Liver (tissue), 9 donors: ENCODE results near the gene TLR8. TPM values are rescaled to one million over a fixed set of nuclear protein-coding genes. Genes with fewer than 3 reads are reported as not detected.

Source experiments
- DNase-seq: peaks from one replicate; pipeline ENCODE4 v3.0.0-alpha.2; 2017; ENCODE audit warnings: low spot score
- H3K27ac ChIP-seq, 2 donors: one replicate each; pipeline ENCODE4 v1.7.0; 2013; ENCODE audit warnings: inconsistent platforms in 2 of 2, low read length in 2 of 2, control low read depth in 1 of 2, low read depth in 1 of 2, mild to moderate bottlenecking in 1 of 2
- H3K27me3 ChIP-seq, 4 donors: one replicate each; pipeline versions ENCODE4 v1.6.1 to v1.7.0; 2013; ENCODE audit warnings: low read length in 3 of 4, inconsistent platforms in 1 of 4, mild to moderate bottlenecking in 1 of 4, moderate library complexity in 1 of 4; ENCODE audit not compliant: control insufficient read depth in 4 of 4, insufficient read depth in 4 of 4
- H3K36me3 ChIP-seq, 4 donors: one replicate each; pipeline versions ENCODE4 v1.6.1 to v1.7.0; 2013; ENCODE audit warnings: low read length in 3 of 4, mild to moderate bottlenecking in 3 of 4, low read depth in 1 of 4, moderate library complexity in 1 of 4; ENCODE audit not compliant: control insufficient read depth in 4 of 4, insufficient read depth in 3 of 4
- H3K4me1 ChIP-seq, 4 donors: one replicate each; pipeline versions ENCODE4 v1.6.1 to v1.7.0; 2013; ENCODE audit warnings: low read length in 3 of 4, mild to moderate bottlenecking in 3 of 4, moderate library complexity in 1 of 4; ENCODE audit not compliant: control insufficient read depth in 4 of 4, insufficient read depth in 4 of 4
- H3K4me3 ChIP-seq, 3 donors: one replicate each; pipeline versions ENCODE4 v1.6.1 to v1.7.0; 2013; ENCODE audit warnings: low read length in 3 of 3, control low read depth in 1 of 3, low read depth in 1 of 3, mild to moderate bottlenecking in 1 of 3
- H3K9ac ChIP-seq, 2 donors: one replicate each; pipeline ENCODE4 v1.7.0; 2013; ENCODE audit warnings: low read length in 2 of 2, mild to moderate bottlenecking in 2 of 2, moderate library complexity in 2 of 2, control low read depth in 1 of 2, low read depth in 1 of 2
- H3K9me3 ChIP-seq, 4 donors: one replicate each; pipeline versions ENCODE4 v1.6.1 to v1.7.0; 2013; ENCODE audit warnings: low read length in 3 of 4; ENCODE audit not compliant: control insufficient read depth in 4 of 4
- EGR1 ChIP-seq, 2 donors: IDR thresholded peaks; 2 replicates each; pipeline ENCODE4 v1.6.1; 2016 to 2018; ENCODE audit warnings: antibody characterized with exemption in 2 of 2, low read depth in 2 of 2
- FOXA1 ChIP-seq: IDR thresholded peaks from 2 replicates; pipeline ENCODE4 v1.6.1; 2016; ENCODE audit warnings: antibody characterized with exemption
- FOXA2 ChIP-seq: IDR thresholded peaks from 2 replicates; pipeline ENCODE4 v1.6.1; 2016; ENCODE audit warnings: antibody characterized with exemption
- GABPA ChIP-seq, 2 donors: IDR thresholded peaks in 1 of 2; conservative IDR thresholded peaks in 1 of 2; 2 replicates each; pipeline ENCODE4 v1.6.1; 2016; ENCODE audit warnings: antibody characterized with exemption in 2 of 2, mild to moderate bottlenecking in 1 of 2, moderate library complexity in 1 of 2
- HNF4A ChIP-seq, 2 donors: conservative IDR thresholded peaks; 2 replicates each; pipeline ENCODE4 v1.6.1; 2016; ENCODE audit warnings: antibody characterized with exemption in 2 of 2, mild to moderate bottlenecking in 2 of 2
- HNF4G ChIP-seq: IDR thresholded peaks from 2 replicates; pipeline ENCODE4 v1.6.1; 2016; ENCODE audit warnings: antibody characterized with exemption
- JUND ChIP-seq, 2 donors: IDR thresholded peaks; 2 replicates each; pipeline ENCODE4 v1.6.1; 2016; ENCODE audit warnings: antibody characterized with exemption in 2 of 2
- NR2F2 ChIP-seq: IDR thresholded peaks from 2 replicates; pipeline ENCODE4 v1.6.1; 2016; ENCODE audit warnings: antibody characterized with exemption
- RAD21 ChIP-seq, 2 donors: IDR thresholded peaks; 2 replicates each; pipeline ENCODE4 v1.6.1; 2016; ENCODE audit warnings: antibody characterized with exemption in 2 of 2, mild to moderate bottlenecking in 2 of 2
- RXRA ChIP-seq, 2 donors: IDR thresholded peaks; 2 replicates each; pipeline ENCODE4 v1.6.1; 2017 to 2018; ENCODE audit warnings: antibody characterized with exemption in 2 of 2, mild to moderate bottlenecking in 1 of 2
- SP1 ChIP-seq: IDR thresholded peaks from 2 replicates; pipeline ENCODE4 v1.6.1; 2018; ENCODE audit warnings: antibody characterized with exemption, mild to moderate bottlenecking
- TAF1 ChIP-seq: conservative IDR thresholded peaks from 2 replicates; pipeline ENCODE4 v1.6.1; 2016; ENCODE audit warnings: antibody characterized with exemption, mild to moderate bottlenecking
- YY1 ChIP-seq: IDR thresholded peaks from 2 replicates; pipeline ENCODE4 v1.6.1; 2016; ENCODE audit warnings: antibody characterized with exemption, mild to moderate bottlenecking
- ZBTB33 ChIP-seq: IDR thresholded peaks from 2 replicates; pipeline ENCODE4 v1.6.1; 2016; ENCODE audit warnings: antibody characterized with exemption
- WGBS: extraction: QIAGEN DNeasy Blood & Tissue Kit; methylation state at CpG from one replicate; pipeline ENCODE4 v1.1.7; 2013; 5-methylcytosine and 5-hydroxymethylcytosine counted together
- polyA plus RNA-seq, 2 donors: library from polyadenylated mRNA; stranded (reverse) in 1 of 2; unstranded in 1 of 2; fragments of 200-250 nt in 1 of 2; fragments of >200 nt in 1 of 2; fragmentation: Nextera tagmentation in 1 of 2; extraction: Ambion mirVana in 1 of 2; gene quantifications; one replicate each; pipeline versions ENCODE4 v1.2.1 to v1.2.3, GENCODE V29; 2013 to 2015
- total RNA-seq, 2 donors: library from RNA; depleted of rRNA; stranded (reverse); fragments of >200 nt; gene quantifications; one replicate each; pipeline ENCODE4 v1.2.3, GENCODE V29; 2014
- TF ChIP-seq, protein P1 (sequence below): IDR thresholded peaks from 2 replicates; pipeline ENCODE4 v1.6.1; 2016; ENCODE audit warnings: antibody characterized with exemption
- TF ChIP-seq, protein P2 (sequence below): IDR thresholded peaks from 2 replicates; pipeline ENCODE4 v1.6.1; 2016; ENCODE audit warnings: antibody characterized with exemption
- TF ChIP-seq, protein P3 (sequence below): fragments of 150-350 bp; IDR thresholded peaks from 2 replicates; pipeline ENCODE4 v1.5.1; 2017; ENCODE audit warnings: improper control_type of control experiment, low read depth, low read length; ENCODE audit not compliant: missing input control
- donor health status: healthy.
- donor health status: healthy.
- donor health status: healthy.
- donor health status: healthy.
- donor health status: healthy.

The TLR8 gene
- total and polyA plus RNA-seq, 4 donors, result 0.28 to 4.6 (median 2.1) TPM

DNA sequence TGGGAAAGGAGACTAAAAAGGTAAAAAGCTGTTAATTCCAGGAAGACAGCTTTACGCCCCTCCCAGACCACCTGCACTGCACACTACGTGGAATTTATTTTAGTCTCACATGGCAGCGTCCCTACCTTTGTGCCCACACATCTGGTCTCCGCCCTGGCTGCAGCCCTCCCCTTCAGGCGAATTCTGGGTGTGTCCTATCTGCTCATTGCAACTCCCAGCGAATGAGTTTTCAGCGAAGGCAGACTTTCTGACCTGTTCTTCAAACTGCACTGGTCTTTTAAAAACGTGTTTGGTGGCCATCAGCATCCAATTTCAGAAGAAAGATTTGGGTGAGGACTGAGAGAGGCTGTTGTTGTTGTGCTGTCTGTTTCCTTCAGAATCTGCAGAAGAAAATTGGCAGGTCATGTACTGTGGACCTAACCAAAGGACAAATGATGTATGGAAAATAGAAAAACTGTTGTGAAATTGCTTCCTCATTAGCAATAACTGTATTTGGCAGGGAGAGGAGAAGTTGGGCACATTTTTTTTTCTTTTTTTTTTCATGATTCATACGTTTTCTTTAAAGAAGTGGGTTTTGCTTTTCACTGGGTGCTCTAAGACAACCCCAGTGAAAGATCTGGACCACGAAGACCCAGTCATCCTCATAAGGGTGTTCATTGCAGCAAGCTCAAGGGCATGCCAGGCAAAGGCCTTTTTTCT lies 4.2 kb downstream of the TLR8 start:
- no peaks in the 10 kb centered on the region for H3K36me3 ChIP-seq
- H3K4me3 ChIP-seq, result no peak overlapping the region
- no peak for DNase-seq
- no peak overlapping the region for H3K9ac ChIP-seq
- 55% methylated on average over 10 of the region's 10 CpGs for WGBS
- no peaks in the 10 kb centered on the region for H3K4me1 ChIP-seq
- H3K27ac ChIP-seq, result no peak overlapping the region
- no peaks in the 10 kb centered on the region for H3K9me3 ChIP-seq
- no peak for TF ChIP-seq TAF1
- TF ChIP-seq, protein P1, sequence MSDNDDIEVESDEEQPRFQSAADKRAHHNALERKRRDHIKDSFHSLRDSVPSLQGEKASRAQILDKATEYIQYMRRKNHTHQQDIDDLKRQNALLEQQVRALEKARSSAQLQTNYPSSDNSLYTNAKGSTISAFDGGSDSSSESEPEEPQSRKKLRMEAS, result no peak
- TF ChIP-seq YY1, result no peak
- no peak for TF ChIP-seq JUND (IDR thresholded peaks at IDR 0.05)
- no peak for TF ChIP-seq HNF4G
- TF ChIP-seq RXRA (IDR thresholded peaks at IDR 0.05), result no peak
- no peak for TF ChIP-seq ZBTB33
- TF ChIP-seq FOXA1, result no peak
- TF ChIP-seq FOXA2, result no peak
- TF ChIP-seq SP1, result no peak
- no peaks in the 10 kb centered on the region for H3K27me3 ChIP-seq

GRCh38 chrX:12911122-12911470 lies 4.7 kb downstream of the TLR8 start:
- Histone ChIP-seq H3K36me3 (no peaks in the 10 kb centered on the region), H3K27me3 (no peaks in the 10 kb centered on the region), H3K27ac (no peak overlapping the region), H3K9ac (no peak overlapping the region), H3K4me3 (no peak overlapping the region), H3K4me1 (no peaks in the 10 kb centered on the region), H3K9me3 (no peaks in the 10 kb centered on the region)
- no peak for DNase-seq
- TF ChIP-seq HNF4G (no peak), SP1 (no peak), HNF4A (conservative IDR thresholded peaks at IDR 0.05) (no peak), RXRA (IDR thresholded peaks at IDR 0.05) (no peak), RAD21 (IDR thresholded peaks at IDR 0.05) (no peak), TAF1 (no peak), NR2F2 (no peak), GABPA (IDR thresholded peaks at IDR 0.05 in 1 of 2, conservative IDR thresholded peaks at IDR 0.05 in 1 of 2) (no peak), EGR1 (IDR thresholded peaks at IDR 0.05; ENCODE audit: low read depth in 2 of 2) (no peak), FOXA2 (no peak), ZBTB33 (no peak), FOXA1 (no peak)
- TF ChIP-seq, protein P2, sequence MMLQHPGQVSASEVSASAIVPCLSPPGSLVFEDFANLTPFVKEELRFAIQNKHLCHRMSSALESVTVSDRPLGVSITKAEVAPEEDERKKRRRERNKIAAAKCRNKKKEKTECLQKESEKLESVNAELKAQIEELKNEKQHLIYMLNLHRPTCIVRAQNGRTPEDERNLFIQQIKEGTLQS, result no peak
- TF ChIP-seq, protein P3, sequence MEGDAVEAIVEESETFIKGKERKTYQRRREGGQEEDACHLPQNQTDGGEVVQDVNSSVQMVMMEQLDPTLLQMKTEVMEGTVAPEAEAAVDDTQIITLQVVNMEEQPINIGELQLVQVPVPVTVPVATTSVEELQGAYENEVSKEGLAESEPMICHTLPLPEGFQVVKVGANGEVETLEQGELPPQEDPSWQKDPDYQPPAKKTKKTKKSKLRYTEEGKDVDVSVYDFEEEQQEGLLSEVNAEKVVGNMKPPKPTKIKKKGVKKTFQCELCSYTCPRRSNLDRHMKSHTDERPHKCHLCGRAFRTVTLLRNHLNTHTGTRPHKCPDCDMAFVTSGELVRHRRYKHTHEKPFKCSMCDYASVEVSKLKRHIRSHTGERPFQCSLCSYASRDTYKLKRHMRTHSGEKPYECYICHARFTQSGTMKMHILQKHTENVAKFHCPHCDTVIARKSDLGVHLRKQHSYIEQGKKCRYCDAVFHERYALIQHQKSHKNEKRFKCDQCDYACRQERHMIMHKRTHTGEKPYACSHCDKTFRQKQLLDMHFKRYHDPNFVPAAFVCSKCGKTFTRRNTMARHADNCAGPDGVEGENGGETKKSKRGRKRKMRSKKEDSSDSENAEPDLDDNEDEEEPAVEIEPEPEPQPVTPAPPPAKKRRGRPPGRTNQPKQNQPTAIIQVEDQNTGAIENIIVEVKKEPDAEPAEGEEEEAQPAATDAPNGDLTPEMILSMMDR, result no peak
- TF ChIP-seq, protein P1, result no peak
- WGBS, result 79% methylated on average over 2 of the region's 2 CpGs
